ENCODE measurements around the gene FAM53B.
"Not testable (repeated sequence)": the region's sequence is repeated elsewhere in the genome, so short reads cannot be mapped to it uniquely, and the experiment has no call there.

The FAM53B gene

DNA sequence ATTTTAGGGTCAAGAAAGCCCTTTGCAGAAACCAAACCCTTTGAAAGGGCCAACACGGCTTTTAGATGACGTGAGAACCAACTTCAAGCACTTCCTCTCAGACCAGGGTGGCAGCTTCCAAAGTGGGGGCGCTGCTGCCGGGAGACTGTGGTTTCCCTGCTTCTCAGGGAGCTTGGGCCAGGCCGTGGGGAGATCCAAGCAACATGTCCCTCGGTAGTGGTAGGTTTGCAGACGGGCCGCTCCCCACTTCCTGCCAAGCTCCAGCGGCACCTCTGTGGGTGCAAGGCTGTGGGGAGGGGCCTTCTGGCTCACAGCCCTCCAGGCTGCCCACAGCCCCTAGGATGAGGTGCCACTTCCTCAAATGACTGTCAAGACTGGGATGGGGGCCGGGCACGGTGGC, 132.4 kb downstream of the FAM53B start:
- Histone ChIP-seq H3K4me1 (ENCODE audit: control insufficient read depth, insufficient read depth, low read length) (peaks cover 23% of the 10 kb centered on the region; the same call in 1 of the 2 replicates), H3K27ac (ENCODE audit: low read depth, low read length) (no peak overlapping the region), H3K27me3 (ENCODE audit: control insufficient read depth, insufficient read depth, low read length) (no peaks in the 10 kb centered on the region), H3K36me3 (ENCODE audit: control insufficient read depth, insufficient read depth, low read length) (no peaks in the 10 kb centered on the region), H3K9ac (ENCODE audit: low read length) (no peak overlapping the region), H3K4me3 (ENCODE audit: low read depth, low read length) (no peak overlapping the region), H3K9me3 (ENCODE audit: control insufficient read depth, insufficient read depth, low read depth, low read length) (no peaks in the 10 kb centered on the region)

GRCh38 chr10:124610851-124611250, 133.3 kb downstream of the FAM53B start:
- not testable (repeated sequence) for H3K4me3 ChIP-seq (ENCODE audit: low read depth, low read length); H3K27ac ChIP-seq (ENCODE audit: low read depth, low read length); H3K27me3 ChIP-seq (ENCODE audit: control insufficient read depth, insufficient read depth, low read length); H3K36me3 ChIP-seq (ENCODE audit: control insufficient read depth, insufficient read depth, low read length); H3K9ac ChIP-seq (ENCODE audit: low read length); H3K9me3 ChIP-seq (ENCODE audit: control insufficient read depth, insufficient read depth, low read depth, low read length)
- H3K4me1 ChIP-seq (ENCODE audit: control insufficient read depth, insufficient read depth, low read length) = peaks cover 14% of the 10 kb centered on the region; the same call in 1 of the 2 replicates

- H3K4me1 ChIP-seq (ENCODE audit: control insufficient read depth, insufficient read depth, low read length) = peaks cover 11% of the 10 kb centered on the region; the same call in 1 of the 2 replicates
- not testable (repeated sequence) for H3K4me3 ChIP-seq (ENCODE audit: low read depth, low read length); H3K27ac ChIP-seq (ENCODE audit: low read depth, low read length); H3K9ac ChIP-seq (ENCODE audit: low read length); H3K9me3 ChIP-seq (ENCODE audit: control insufficient read depth, insufficient read depth, low read depth, low read length); H3K27me3 ChIP-seq (ENCODE audit: control insufficient read depth, insufficient read depth, low read length); H3K36me3 ChIP-seq (ENCODE audit: control insufficient read depth, insufficient read depth, low read length)
Observed at GRCh38 chr10:124610186-124610585, 134.0 kb downstream of the FAM53B start.

- Histone ChIP-seq H3K27me3 (ENCODE audit: control insufficient read depth, insufficient read depth, low read length) (no peaks in the 10 kb centered on the region), H3K27ac (ENCODE audit: low read depth, low read length) (no peak overlapping the region), H3K4me1 (ENCODE audit: control insufficient read depth, insufficient read depth, low read length) (peaks cover 8% of the 10 kb centered on the region; the same call in 1 of the 2 replicates), H3K9ac (ENCODE audit: low read length) (no peak overlapping the region), H3K36me3 (ENCODE audit: control insufficient read depth, insufficient read depth, low read length) (no peaks in the 10 kb centered on the region), H3K4me3 (ENCODE audit: low read depth, low read length) (no peak overlapping the region), H3K9me3 (ENCODE audit: control insufficient read depth, insufficient read depth, low read depth, low read length) (no peaks in the 10 kb centered on the region)
Observed at GRCh38 chr10:124609698-124610097, 134.5 kb downstream of the FAM53B start.

GRCh38 chr10:124608093-124608721, 136.0 kb downstream of the FAM53B start:
- Histone ChIP-seq H3K9me3 (ENCODE audit: control insufficient read depth, insufficient read depth, low read depth, low read length) (no peaks in the 10 kb centered on the region), H3K9ac (ENCODE audit: low read length) (no peak overlapping the region), H3K27ac (ENCODE audit: low read depth, low read length) (no peak overlapping the region), H3K27me3 (ENCODE audit: control insufficient read depth, insufficient read depth, low read length) (no peaks in the 10 kb centered on the region), H3K4me1 (ENCODE audit: control insufficient read depth, insufficient read depth, low read length) (peaks cover 8% of the 10 kb centered on the region; the same call in 1 of the 2 replicates), H3K36me3 (ENCODE audit: control insufficient read depth, insufficient read depth, low read length) (no peaks in the 10 kb centered on the region), H3K4me3 (ENCODE audit: low read depth, low read length) (no peak overlapping the region)

DNA sequence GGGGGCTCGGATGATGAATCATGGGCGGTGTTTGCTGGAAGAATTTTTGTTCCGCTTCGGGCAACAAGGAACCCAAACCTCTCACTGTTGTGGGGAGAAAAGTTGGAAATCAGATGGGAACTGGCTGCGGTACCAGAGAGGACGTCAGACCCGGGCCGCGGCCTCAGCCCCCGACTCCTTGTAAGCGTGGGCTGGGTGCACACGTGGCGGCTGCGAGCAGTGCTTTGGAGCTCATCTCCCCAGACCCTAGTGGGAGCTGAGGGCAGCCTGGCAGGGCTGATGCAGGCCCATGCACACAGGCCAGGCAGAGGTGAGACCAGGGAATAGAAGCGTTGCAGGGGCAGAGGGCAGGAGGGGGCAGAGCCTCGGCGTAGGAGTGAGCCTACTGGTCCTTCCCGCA, 136.5 kb downstream of the FAM53B start:
- Histone ChIP-seq H3K4me3 (ENCODE audit: low read depth, low read length) (no peak overlapping the region), H3K9me3 (ENCODE audit: control insufficient read depth, insufficient read depth, low read depth, low read length) (no peaks in the 10 kb centered on the region), H3K9ac (ENCODE audit: low read length) (no peak overlapping the region), H3K27me3 (ENCODE audit: control insufficient read depth, insufficient read depth, low read length) (no peaks in the 10 kb centered on the region), H3K4me1 (ENCODE audit: control insufficient read depth, insufficient read depth, low read length) (peaks cover 4% of the 10 kb centered on the region; the same call in 1 of the 2 replicates), H3K27ac (ENCODE audit: low read depth, low read length) (no peak overlapping the region), H3K36me3 (ENCODE audit: control insufficient read depth, insufficient read depth, low read length) (no peaks in the 10 kb centered on the region)

DNA sequence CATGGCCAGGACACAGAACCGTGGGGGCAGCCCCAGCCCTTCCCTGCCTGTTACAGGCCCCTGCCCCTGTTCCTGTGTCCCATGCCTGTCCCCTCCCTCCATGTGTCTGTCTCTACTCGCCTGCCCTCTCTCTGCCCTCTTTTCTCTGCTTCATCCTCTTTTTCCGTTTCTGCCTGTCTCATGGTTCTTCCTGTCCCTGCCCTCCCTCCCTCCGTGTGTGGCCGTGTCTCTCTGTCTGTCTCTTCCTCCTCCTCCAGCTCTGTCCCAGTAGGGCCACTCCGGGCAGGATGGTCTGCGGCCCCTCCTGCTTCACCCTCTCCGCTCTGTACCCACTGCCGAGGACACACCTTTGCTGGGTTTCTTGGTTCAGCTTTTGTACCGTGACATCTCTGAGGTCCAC, 137.4 kb downstream of the FAM53B start:
- Histone ChIP-seq H3K4me1 (ENCODE audit: control insufficient read depth, insufficient read depth, low read length) (no peaks in the 10 kb centered on the region; the same call in 1 of the 2 replicates), H3K9ac (ENCODE audit: low read length) (no peak overlapping the region), H3K9me3 (ENCODE audit: control insufficient read depth, insufficient read depth, low read depth, low read length) (no peaks in the 10 kb centered on the region), H3K4me3 (ENCODE audit: low read depth, low read length) (no peak overlapping the region), H3K36me3 (ENCODE audit: control insufficient read depth, insufficient read depth, low read length) (no peaks in the 10 kb centered on the region), H3K27ac (ENCODE audit: low read depth, low read length) (no peak overlapping the region), H3K27me3 (ENCODE audit: control insufficient read depth, insufficient read depth, low read length) (no peaks in the 10 kb centered on the region)

- no peak overlapping the region for H3K4me3 ChIP-seq (ENCODE audit: low read depth, low read length)
- H3K9me3 ChIP-seq (ENCODE audit: control insufficient read depth, insufficient read depth, low read depth, low read length) = no peaks in the 10 kb centered on the region
- H3K9ac ChIP-seq (ENCODE audit: low read length) = no peak overlapping the region
- no peaks in the 10 kb centered on the region; the same call in 1 of the 2 replicates for H3K4me1 ChIP-seq (ENCODE audit: control insufficient read depth, insufficient read depth, low read length)
- no peaks in the 10 kb centered on the region for H3K36me3 ChIP-seq (ENCODE audit: control insufficient read depth, insufficient read depth, low read length)
- no peak overlapping the region for H3K27ac ChIP-seq (ENCODE audit: low read depth, low read length)
- H3K27me3 ChIP-seq (ENCODE audit: control insufficient read depth, insufficient read depth, low read length) = no peaks in the 10 kb centered on the region
Observed at GRCh38 chr10:124605856-124606812, 138.0 kb downstream of the FAM53B start.

DNA sequence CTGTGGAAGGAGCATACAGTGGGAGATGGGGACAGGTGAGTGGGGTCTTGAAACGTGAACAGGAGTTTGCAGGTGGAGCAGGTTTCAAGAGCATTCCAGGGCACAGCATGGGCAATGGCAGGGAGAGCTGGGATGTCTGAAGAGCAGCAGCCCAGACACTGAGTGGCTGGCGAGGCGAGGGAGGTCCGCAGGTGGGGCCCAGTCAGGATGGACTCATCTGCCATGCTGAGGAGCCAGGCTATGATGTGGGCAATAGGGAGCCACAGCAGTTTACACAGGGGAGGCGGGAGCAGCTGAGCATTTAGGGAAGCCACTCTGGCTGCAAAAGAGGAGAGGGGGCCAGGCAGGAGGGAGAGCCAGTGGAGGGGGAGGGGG, 138.7 kb downstream of the FAM53B start:
- H3K27me3 ChIP-seq (ENCODE audit: control insufficient read depth, insufficient read depth, low read length) = no peaks in the 10 kb centered on the region
- H3K9me3 ChIP-seq (ENCODE audit: control insufficient read depth, insufficient read depth, low read depth, low read length) = no peaks in the 10 kb centered on the region
- no peak overlapping the region for H3K4me3 ChIP-seq (ENCODE audit: low read depth, low read length)
- H3K9ac ChIP-seq (ENCODE audit: low read length) = no peak overlapping the region
- no peak overlapping the region for H3K27ac ChIP-seq (ENCODE audit: low read depth, low read length)
- H3K36me3 ChIP-seq (ENCODE audit: control insufficient read depth, insufficient read depth, low read length) = no peaks in the 10 kb centered on the region
- no peaks in the 10 kb centered on the region; the same call in 1 of the 2 replicates for H3K4me1 ChIP-seq (ENCODE audit: control insufficient read depth, insufficient read depth, low read length)

- no peaks in the 10 kb centered on the region; the same call in 1 of the 2 replicates for H3K4me1 ChIP-seq (ENCODE audit: control insufficient read depth, insufficient read depth, low read length)
- H3K27ac ChIP-seq (ENCODE audit: low read depth, low read length) = no peak overlapping the region
- no peaks in the 10 kb centered on the region for H3K9me3 ChIP-seq (ENCODE audit: control insufficient read depth, insufficient read depth, low read depth, low read length)
- no peak overlapping the region for H3K9ac ChIP-seq (ENCODE audit: low read length)
- H3K27me3 ChIP-seq (ENCODE audit: control insufficient read depth, insufficient read depth, low read length) = no peaks in the 10 kb centered on the region
- no peak overlapping the region for H3K4me3 ChIP-seq (ENCODE audit: low read depth, low read length)
- no peaks in the 10 kb centered on the region for H3K36me3 ChIP-seq (ENCODE audit: control insufficient read depth, insufficient read depth, low read length)
Observed at GRCh38 chr10:124605001-124605370, 139.2 kb downstream of the FAM53B start.

Data from HUES6 (cell line).